ENCODE measurements around the gene SLC15A5.

Gene SLC15A5, protein sequence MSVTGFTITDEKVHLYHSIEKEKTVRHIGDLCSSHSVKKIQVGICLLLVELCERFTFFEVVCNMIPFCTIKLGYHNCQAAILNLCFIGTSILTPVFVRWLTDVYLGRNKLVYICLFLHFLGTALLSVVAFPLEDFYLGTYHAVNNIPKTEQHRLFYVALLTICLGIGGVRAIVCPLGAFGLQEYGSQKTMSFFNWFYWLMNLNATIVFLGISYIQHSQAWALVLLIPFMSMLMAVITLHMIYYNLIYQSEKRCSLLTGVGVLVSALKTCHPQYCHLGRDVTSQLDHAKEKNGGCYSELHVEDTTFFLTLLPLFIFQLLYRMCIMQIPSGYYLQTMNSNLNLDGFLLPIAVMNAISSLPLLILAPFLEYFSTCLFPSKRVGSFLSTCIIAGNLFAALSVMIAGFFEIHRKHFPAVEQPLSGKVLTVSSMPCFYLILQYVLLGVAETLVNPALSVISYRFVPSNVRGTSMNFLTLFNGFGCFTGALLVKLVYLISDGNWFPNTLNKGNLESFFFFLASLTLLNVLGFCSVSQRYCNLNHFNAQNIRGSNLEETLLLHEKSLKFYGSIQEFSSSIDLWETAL

DNA sequence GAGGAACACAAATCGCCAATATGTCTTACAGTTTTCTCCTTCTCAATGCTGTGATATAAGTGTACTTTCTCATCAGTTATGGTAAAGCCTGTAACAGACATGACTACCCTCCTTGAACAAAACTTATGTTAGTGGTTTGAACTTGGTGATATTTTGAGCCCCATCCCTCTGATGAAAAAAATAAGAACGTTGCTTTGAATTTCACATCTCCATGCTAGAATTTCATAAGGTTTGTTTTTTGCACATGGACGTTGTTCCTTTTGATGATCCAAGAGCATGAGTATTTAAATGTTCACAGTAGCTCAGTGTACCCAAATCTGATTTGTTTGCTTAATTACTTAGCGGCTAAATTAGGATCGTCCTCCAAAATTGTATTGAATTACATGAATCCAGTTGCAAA is at the start of gene SLC15A5:
TSS of gene SLC15A5 (minus strand) at position 101 of the 400 bp plus-strand sequence. CDS start at position 101, 0 bp downstream.
- DNase-seq = no peak

DNA sequence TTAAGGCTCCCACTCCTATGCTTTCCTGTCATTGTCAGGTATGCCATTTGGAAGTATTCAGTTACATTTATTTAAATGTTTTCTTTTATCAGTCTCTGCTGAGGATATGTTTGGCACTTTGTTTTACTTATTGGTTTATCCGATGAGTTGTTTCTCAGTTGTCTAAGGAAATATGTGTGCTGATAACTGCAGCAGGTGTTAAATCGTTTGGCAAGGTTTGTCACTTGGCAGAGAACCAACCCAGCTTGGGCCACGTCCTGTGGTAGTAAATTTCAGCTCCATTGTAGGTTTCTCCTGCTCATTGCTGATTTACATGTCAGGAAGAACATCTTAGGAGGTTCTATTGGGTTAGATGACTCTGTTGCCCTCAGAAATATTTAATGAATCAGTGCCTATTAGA is 47.9 kb upstream of the SLC15A5 start:
- DNase-seq = no peak

DNA sequence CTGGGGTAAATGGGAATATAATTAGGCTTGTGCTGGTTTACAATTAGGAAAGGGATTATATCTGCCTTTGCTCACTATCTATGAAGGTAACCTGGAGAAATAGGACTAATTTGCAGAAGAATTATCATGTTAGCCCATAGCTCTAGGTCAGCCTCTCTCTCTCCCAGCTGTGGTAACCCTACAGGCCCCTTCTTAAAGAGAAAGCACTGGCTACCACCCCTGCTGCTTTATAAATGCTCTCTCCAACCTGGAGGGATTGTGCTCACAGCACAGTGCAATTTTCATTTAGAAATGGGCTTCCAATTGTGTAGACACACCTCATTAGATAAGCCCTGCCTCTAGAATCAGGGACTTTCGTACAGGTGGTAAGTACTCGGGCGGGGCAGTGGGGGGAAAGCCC is 47.3 kb upstream of the SLC15A5 start:
- no peak for DNase-seq

DNA sequence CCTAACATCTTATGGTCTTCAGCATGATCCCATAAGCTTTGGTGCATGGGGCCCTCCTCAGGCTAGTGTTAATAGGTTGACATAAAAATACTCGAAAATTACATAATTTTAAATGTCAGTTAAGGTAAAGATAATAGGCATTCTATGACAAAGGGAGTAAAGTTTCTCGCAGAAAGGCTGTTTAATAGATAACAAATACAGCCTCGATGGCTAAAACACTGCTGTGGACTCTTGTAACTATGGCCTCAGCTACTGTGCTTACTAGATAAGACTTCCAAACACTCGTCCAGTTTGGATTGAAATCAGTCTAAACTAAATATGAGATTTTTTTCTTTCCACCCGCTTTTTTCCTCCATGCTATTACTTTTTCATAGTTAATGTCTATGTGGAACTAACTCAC is 46.8 kb upstream of the SLC15A5 start:
- no peak for DNase-seq

DNA sequence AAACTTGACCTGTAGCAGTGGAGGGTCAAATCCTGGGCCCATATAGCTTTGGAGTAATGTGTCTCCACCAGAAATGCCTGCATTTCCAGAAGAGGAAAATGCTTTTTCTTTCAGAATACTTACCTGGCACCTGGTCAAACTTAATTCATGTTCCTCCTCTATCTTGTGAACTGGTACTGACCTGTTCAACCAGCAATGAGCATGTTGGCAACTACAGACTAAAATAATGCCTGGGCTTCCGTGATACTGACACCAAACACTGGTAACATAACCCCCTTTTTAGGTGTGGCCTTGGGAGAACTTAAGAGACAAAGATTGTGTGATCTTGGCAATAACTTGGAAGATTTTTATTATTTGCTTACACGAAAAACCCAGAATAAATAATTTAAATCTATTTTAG is 46.2 kb upstream of the SLC15A5 start:
- DNase-seq = no peak

DNA sequence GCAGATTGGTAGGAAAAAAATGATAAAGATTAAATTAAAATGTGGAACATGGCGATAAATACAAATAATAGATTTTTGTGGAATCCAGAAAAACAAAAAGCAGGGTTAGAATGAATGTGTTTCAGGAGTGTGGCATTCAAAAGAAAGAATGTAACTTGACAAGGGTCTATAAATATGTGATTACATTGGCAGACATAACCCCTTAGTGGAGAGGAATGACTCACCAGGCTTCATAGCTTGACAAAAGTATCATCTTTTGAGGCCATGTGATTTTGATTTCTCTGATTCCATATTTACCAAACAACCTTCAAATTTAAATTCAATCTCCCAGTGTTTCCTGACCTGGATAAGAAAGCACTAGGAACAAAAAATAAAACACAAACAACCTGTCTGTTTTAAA is 45.5 kb upstream of the SLC15A5 start:
- DNase-seq = no peak

DNA sequence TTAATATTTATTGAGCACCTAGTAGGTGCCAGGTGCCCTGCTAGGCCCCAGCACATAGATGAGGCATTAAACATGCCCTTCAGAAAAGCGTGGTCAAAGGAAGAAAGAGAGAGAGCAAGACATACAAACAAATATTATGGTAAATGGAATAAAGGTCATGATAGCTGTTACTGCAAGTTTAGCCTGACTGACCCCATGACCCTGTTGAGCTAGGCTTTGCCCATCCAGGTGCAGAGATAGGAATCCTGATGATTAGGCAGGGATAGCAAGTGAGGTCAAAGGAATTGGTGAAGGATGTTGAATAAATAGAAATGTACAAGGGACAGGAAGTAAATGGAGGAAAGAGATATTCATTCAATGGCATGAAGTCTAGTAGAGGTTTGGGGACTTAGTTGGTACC is 33.4 kb upstream of the SLC15A5 start:
- DNase-seq = no peak

DNA sequence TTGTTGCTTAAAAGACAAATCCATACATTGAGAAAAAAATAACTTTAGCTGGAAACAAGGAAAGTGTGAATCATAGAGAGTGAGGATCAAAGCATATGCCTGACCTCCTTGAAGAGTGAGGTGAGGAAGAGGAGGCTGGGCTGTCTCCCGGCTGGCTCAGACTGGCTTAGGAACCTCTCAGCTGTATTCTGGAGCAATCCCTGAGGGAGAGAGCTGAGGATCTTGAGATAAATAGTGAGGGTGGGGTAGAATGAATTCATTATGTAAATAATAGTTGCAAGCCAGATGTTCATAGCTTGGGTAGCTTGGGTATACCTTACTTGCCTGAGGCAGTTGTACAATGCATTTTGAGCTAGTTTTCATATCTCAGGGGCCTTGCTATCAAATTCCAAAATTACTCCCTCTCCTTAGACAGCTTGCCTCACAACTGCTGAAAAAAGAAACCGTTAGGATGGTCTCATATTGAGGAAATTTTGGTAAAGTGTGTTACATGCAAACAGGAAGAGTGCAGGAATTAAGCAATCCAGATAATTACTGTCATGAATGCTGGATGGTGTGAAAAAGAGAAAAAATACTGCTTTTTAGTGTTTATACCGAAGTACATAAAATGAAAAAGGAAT is 30.5 kb upstream of the SLC15A5 start:
- no peak for DNase-seq

DNA sequence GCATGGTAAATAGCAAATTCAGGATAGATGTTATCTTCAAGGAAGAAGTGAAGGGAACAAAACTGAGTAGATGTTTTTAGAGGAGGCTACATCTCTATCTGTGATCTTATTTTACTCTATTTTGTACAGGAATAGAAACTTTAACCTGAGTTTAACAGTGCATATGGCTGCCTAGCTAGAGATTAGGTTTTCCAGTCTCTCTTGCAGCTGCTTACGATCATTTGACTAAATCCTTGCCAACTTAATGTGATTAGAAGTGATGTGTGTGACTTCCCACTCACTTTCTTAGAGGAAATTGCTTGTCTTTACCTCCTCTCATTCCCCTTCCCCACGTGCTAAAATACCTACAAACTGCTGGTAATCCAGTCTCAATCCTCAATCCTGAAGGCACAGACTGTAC is 26.5 kb upstream of the SLC15A5 start:
- DNase-seq = no peak

DNA sequence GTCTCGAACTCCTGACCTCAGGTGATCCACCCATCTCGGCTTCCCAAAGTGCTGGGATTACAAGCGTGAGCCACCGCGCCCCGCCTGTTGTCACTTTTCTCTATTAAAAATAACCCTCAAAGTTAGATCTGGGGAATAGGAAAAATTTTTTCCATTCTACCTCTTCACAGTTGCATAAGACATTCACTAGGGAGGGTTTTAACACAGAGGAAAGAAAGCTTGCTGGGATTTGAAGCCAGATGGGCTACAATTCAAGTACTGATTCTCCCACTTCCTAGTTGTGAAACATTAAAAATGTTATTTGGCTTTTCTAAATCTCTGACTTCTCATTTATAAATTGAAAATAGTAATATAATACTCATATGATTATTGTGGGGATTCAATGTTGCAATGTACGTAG is 23.3 kb upstream of the SLC15A5 start:
- DNase-seq = no peak

DNA sequence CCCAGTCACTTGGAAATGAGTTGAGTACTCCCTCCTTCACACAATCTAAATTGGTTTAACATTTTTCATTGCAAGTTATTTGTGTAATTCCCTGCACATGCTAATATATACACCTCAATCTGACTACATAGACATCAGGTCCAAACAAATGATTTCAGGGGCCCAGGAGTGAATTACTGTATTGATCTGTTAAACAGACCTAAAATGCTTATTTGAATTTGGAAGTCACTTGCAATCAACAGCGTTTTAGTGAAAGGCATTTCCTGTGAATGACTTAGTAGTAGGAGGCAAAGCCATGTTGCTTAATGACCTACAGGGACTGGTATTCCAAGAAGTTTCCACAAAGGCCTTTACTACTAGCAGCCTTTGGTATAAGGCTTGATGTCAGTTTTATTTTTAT is 22.6 kb upstream of the SLC15A5 start:
- no peak for DNase-seq

DNA sequence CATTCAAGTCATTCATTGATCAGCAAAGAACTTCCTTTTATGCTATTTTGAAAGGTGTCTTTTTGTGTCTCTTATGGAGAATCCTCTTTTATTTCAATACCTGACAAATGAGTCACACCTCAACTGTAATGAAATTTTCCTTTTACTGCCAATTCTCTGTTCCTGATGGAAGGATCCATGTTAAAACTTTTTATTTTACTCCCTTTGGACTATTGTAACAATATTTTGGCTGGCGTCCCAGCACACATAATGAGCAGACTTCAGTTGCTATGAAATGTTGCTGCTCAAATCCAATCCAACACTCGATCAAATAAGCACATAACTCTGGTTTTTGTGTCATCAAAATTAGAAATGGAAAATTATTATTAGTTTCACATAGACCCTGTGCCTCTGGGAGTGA is 21.9 kb upstream of the SLC15A5 start:
- DNase-seq = no peak

DNA sequence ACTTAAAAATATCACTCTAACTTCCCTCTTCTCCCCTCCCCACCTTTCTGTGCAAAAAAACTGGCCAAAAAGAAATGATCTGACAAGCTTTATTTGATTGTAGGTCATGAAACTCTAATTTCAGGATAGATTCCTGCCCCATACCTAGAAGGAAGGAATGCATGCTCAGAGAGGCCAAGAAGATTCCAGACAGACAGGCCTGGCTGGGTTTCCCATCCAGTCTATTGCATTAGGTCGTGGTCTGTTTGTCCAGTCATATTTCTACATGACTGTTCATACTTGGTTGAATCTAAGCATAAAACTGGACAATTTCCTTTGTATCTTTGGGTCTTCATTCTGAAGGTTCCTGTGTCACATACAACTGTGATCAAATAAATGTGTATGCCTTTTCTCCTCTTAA is 20.0 kb upstream of the SLC15A5 start:
- no peak for DNase-seq

DNA sequence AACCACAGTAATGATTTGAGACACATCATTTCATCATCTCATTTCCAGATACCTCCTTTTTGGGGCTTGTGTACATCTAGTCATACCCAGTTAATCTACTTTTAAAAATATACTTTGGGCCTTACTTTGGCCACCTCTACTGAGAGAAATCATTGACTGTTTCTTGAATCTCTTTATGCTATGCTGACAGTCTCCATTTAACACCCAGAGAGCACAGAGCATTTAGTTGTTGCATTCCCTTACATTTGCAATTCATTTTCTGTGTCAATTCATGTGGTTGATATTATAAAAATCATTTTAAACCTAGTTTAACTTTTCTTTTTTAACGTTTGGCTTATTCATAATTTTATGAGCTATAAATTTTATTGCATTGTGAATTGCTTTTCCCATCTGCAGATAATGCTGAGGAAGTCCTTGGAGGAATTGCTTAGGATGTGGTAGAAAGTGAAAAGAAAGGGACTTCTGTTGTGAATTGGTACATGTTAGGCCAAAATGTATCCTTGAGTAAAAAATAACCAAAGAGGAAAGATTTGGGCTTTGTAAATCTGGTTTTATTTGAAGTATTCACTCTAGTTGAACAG is 17.0 kb upstream of the SLC15A5 start:
- no peak for DNase-seq

DNA sequence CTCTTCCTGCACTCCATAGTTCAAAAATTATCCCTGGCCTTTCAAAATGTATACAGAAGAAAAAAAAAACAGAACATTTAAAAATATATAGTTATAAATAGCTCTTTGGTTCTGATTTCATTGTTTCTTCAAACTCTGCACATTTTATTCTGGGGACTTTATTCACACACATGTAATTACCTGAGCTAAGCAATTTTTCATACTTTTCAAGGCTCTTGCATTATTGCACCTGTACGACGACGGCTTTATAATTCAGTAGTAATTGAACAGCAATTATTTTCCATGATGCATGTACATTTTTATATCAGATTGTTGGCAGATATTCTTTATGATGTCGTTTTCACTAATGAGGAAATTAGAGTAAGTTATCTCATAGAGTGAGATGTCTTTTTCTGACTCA is 13.5 kb upstream of the SLC15A5 start:
- DNase-seq = no peak

DNA sequence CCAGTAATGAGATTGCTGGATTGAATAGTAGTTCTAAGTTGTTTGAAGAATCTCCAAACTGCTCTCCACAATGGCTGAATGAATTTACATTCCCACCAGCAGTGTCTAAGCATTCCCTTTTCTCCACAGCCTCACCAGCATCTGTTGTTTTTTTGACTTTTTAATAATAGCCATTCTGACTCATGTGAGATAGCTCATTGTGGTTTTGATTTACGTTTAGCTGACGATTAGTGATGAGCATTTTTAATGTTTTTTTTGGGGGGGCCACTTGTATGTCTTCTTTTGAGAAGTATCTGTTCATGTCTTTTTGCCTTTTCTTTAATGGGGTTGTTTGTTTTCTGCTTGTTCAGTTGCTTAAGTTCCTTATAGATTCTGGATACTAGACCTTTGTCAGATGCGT is 8.1 kb upstream of the SLC15A5 start:
- no peak for DNase-seq

DNA sequence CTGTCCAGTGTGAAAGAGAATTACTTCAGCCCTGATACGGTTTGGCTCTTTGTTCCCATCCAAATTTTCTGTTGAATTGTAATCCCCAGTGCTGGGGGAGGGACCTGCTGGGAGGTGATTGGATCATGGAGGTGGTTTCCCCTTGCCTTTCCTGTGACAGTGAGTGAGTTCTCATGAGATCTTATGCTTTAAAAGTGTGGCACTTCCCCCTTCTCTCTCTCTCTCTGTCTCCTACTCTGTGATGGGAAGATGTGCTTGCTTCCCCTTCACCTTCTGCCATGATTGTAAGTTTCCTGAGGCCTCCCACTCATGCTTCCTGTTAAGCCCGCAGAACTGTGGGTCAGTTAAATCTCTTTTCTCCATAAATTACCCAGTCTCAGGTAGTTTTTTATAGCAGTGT is 5.5 kb upstream of the SLC15A5 start:
- DNase-seq = no peak

DNA sequence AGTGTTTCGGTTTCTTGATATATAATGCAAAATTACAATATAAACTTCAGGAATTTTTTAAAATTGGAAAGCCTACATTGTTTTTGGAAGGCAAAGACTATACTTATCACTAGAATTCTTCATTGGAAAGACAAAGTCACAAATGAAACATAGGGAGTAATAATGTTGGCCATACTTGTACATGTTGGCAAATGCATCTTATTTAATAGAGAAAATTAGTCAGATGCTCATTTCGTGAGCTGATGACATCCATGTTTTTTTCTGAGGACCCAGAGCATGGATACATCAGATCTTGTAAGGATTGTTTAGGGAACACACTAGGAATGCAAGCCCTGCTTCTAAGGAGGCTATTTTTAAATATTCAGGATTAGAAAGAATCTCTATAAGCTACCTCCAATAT is 4.6 kb upstream of the SLC15A5 start:
- no peak for DNase-seq

DNA sequence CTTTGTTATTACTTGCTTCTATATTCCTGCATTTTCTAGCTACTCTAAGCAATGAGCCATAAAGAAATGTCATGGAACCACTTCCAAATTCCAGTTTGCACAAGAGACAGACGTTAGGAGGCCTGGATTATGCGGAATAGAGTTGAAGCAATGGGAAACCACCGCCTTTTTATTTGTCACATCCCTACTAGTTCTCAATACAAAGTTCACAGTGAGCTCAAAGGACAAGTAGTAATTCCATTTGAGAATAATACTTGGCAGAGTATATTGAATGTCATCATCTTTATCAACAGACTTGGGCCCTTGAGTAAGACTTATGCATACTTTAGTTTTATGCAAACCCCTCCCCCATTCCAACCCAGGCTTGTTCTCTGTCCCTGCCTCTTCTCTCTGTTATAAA is 3.7 kb upstream of the SLC15A5 start:
- DNase-seq = no peak

DNA sequence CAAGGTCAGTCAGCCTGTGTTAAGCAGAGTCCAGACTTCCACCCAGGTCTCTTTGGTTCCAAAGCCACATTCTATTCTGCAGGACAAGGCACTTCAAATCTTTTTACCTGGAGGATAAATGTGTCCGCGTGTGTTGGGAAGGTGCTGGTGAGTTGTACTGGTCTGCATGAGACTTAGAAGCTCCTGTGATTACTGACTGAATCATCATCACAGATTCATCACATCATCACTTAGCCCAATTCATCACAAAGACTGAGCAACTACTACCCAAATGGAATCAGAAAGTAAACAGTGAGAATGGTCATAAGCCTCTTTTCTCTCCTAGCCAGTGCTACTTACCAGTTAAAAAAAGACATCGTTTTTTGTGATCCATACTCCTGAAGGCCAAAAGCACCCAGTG is 5.3 kb downstream of the SLC15A5 start:
- DNase-seq = no peak

DNA sequence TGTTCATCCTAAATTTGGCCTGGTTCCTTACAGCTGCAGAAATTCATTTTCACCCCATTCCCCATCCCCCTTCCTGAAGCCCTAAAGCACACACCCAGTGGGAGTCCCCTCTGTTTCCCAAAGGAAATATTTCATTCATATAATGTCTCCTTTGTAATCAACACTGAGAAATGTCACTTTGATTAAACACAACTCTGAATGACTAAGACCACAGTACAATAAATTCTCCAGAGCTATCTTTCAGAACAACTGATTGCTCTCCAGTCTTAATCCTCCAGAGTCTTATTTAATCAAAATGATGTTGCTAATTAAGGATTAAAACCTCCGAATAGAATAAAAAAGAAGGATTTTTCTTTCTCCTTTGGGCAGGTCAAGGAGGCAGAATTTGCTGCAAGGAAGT is 6.4 kb downstream of the SLC15A5 start:
- no peak for DNase-seq

DNA sequence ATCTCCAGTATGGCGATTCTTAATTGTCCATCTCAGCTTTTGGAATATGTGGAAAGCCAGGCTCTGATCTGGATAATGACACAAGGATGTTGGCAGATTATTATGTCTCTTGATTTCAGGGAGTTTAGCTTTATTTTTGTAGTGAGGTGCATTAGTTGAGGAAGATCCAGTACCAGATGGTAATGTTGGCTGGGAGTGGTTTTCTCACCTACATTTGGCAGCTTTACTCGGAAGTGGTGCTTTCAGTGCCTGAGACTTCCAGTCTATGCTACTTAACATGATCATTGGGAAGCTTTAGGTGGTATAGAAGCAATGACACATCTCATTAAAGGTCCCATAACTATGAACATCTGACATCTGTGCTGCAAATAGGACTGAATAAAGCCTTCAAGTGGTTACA is 7.5 kb downstream of the SLC15A5 start:
- DNase-seq = no peak

DNA sequence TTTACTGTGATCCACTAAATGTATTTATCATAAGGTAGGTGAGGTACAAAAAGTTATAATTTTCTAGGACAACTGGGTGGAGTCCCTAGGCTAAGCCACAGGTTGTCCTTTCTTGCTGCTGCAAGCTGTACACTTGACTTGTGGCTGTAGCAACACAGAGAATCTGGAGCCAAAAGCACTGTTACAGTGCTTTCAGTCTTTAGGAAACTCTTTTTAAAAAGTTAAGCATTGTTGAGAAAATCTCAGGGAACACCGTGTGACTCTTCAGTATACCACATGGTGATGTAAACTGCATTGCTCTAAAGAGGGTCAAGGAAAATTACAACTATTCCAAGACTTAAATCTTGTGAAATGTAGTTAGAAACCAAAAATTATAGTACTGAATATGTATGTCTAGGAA is 11.4 kb downstream of the SLC15A5 start:
- DNase-seq = no peak

DNA sequence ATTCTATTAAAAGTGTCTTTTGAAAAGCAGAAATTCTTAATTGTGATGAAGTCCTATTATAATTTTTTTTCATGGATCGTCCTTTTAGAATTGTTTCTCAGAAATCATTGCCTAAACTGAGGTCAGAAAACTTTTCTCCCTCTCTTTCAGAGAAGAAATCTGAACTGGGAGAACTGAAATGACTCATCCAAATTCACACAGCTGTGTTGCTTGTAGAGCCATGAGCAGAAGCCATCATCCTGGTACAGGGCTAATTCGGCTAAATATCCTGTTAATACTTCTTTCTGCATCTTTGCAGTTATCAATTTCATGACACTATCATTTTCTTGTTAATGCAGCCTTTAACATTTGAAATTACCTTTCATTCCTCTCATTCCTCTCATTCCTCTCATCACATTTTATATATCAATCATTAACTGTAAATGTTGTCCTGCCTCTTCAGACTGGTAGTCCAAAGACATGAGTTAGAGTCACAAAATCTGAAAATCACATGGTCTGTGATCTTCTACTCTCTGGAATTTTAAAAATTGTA is 15.5 kb downstream of the SLC15A5 start:
- no peak for DNase-seq
